ENCODE measurements around the gene MAN2B2. TPM values are rescaled to one million over a fixed set of nuclear protein-coding genes. Genes with fewer than 3 reads are reported as not detected.

Gene MAN2B2
- 8.6 to 10.3 TPM (median 9.4 TPM) in 5 replicates for total RNA-seq (2022; extraction: Qiagen RNA extraction)

GRCh38 chr4:6574747-6575502 lies at the start of gene MAN2B2:
Gene MAN2B2 (plus strand): TSS chr4:6575189. CDS start chr4:6575211, 22 bp downstream.

GRCh38 chr4:6640292-6641163 lies 65.5 kb downstream of the MAN2B2 start, which contains the start of gene MRFAP1:
Gene MRFAP1 (plus strand): TSS chr4:6640685. CDS start chr4:6640863, 178 bp downstream.

Other genes with a start within 250 kb of the MAN2B2 start
- gene PPP2R2C, start 102.6 kb upstream of the MAN2B2 start, total RNA-seq (2022; extraction: Qiagen RNA extraction): 31.0 to 37.7 TPM (median 35.7 TPM) in 5 replicates
- gene MRFAP1, start 65.5 kb downstream of the MAN2B2 start, total RNA-seq (2022; extraction: Qiagen RNA extraction): 264 to 286 TPM (median 272 TPM) in 5 replicates
- 44.4 to 144 TPM (median 132 TPM) in 5 replicates for gene S100P, start 118.7 kb downstream of the MAN2B2 start, total RNA-seq (2022; extraction: Qiagen RNA extraction)
- 31.8 to 38.1 TPM (median 34.5 TPM) in 5 replicates for gene MRFAP1L1, start 134.7 kb downstream of the MAN2B2 start, total RNA-seq (2022; extraction: Qiagen RNA extraction)
- 13.1 to 19.6 TPM (median 17.3 TPM) in 5 replicates for gene BLOC1S4, start 141.0 kb downstream of the MAN2B2 start, total RNA-seq (2022; extraction: Qiagen RNA extraction)
- gene KIAA0232, start 207.5 kb downstream of the MAN2B2 start, total RNA-seq (2022; extraction: Qiagen RNA extraction): 11.1 to 22.9 TPM (median 16.5 TPM) in 5 replicates

Measured in A549 treated with Hydrocortisone at 1 μM for 4 hours (cell line).